ENCODE data around the gene HSD17B2. TPM values are rescaled to one million over a fixed set of nuclear protein-coding genes. Genes with fewer than 3 reads are reported as not detected.

The HSD17B2 gene
- total RNA-seq, 1 donor from 2014 or later = 10.4 TPM

- DNase-seq (ENCODE audit: low spot score) = no peak
Observed at GRCh38 chr16:82019535-82019934, 15.5 kb upstream of the HSD17B2 start.

GRCh38 chr16:82020051-82020450, 15.0 kb upstream of the HSD17B2 start:
- DNase-seq (ENCODE audit: low spot score) = no peak

DNA sequence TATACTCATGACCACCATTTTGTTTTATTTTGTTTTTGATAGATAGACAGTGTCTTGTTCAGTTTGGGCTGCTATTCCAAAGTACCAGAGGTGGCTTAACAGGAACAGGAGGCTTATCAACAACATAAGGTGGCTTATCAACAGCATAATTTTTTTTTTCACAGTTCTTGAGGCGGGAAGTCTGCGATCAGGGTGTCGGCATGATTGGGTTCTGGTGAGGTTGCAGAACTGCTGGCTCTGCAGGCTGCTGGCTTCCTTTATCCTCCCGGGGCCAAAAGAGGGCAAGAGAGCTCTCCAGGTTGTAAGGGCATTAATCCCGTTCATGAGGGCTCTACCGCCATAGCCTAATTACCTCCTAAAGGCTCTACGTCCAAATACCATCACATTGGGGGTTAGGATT, 11.8 kb upstream of the HSD17B2 start:
- no peak for DNase-seq (ENCODE audit: low spot score)

- DNase-seq (ENCODE audit: low spot score) = no peak
Observed at GRCh38 chr16:82024316-82024715, 10.7 kb upstream of the HSD17B2 start.

DNA sequence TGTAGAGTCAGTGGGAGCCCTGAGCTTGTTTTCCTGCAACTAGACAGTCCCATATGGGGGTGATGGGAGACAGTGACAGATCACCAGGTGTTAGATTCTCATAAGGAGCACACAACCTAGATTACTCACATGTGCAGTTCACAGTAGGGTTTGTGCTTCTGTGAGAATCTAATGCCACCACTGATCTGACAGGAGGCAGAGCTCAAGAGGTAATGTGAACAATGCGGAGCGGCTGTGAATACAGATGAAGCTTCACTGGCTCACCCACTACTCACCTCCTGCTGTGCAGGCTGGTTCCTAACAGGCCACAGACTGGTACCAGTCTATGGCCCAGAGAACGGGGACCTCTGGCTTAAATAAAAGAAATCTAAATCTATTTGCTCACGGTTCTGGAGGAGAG, 10.2 kb upstream of the HSD17B2 start:
- no peak for DNase-seq (ENCODE audit: low spot score)

DNA sequence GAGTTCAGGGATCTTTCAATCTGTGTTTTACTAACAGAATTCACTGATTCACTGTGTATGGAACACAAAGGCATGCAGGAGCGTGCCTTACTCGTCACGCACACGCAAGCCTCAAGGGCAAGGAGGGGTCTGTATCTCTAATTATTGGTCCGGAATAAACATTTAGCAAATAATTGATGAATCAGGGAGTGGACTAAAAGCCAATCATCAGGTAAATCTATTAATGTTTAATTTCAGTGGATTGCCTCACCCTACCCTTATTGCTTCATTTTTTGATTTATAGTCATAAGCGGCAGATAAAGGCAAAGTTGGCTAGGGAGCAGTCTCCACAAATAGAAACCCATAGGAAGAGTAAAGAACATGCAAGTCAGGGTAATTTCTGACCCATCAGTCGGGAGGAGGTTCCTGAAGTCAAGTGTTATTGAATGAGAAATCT, 7.4 kb upstream of the HSD17B2 start:
- no peak for DNase-seq (ENCODE audit: low spot score)

- peak; percentile 79 for DNase-seq (ENCODE audit: low spot score)
Observed at GRCh38 chr16:82031116-82032084, 3.7 kb upstream of the HSD17B2 start.

GRCh38 chr16:82033006-82033405, 2.0 kb upstream of the HSD17B2 start:
- DNase-seq (ENCODE audit: low spot score) = no peak

GRCh38 chr16:82033683-82034300, 1.3 kb upstream of the HSD17B2 start:
- DNase-seq (ENCODE audit: low spot score) = no peak

- DNase-seq (ENCODE audit: low spot score) = no peak
Observed at GRCh38 chr16:82037251-82037650, 2.2 kb downstream of the HSD17B2 start.

GRCh38 chr16:82037666-82038065, 2.6 kb downstream of the HSD17B2 start:
- DNase-seq (ENCODE audit: low spot score) = peak; percentile 68

DNA sequence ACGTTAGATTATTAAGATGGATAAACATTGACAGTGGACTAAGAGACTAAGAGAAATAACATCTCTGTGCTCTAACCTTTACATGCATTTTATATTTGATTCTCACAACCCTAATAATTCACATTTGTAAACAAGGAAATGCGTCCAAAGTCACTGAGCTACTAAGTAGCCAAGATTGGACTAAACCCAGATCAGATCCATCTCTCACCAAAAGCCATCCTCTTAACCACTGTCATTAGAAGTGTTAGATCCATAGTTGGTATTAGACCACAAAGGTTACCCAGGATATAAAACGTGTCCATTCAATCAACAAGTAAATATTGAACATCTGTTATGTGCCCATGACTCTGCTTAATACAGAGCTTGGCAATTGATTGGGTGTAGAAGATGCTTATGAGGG, 5.2 kb downstream of the HSD17B2 start:
- DNase-seq (ENCODE audit: low spot score) = no peak

DNA sequence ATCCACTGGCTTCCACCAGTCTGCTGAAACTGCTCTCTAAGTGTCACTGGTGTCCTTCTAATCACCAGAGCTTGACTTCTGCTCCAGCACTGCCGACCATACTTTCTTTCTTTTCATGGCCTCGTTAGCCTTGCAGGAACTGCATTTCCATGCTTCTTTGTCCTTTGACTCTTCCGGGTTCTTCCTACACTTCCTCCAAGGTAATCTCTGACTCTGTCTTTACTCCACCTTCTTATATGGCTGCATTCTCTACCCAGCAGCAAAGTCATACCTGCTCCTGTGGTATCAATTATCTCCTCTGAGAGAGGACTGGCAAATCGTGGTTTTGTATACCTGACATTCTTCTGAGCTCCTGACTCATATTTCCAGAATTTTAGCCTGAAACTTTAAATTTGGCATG, 6.5 kb downstream of the HSD17B2 start:
- no peak for DNase-seq (ENCODE audit: low spot score)

GRCh38 chr16:82042144-82042543, 7.1 kb downstream of the HSD17B2 start:
- no peak for DNase-seq (ENCODE audit: low spot score)

- DNase-seq (ENCODE audit: low spot score) = peak; percentile 25
Observed at GRCh38 chr16:82042846-82043245, 7.8 kb downstream of the HSD17B2 start.

DNA sequence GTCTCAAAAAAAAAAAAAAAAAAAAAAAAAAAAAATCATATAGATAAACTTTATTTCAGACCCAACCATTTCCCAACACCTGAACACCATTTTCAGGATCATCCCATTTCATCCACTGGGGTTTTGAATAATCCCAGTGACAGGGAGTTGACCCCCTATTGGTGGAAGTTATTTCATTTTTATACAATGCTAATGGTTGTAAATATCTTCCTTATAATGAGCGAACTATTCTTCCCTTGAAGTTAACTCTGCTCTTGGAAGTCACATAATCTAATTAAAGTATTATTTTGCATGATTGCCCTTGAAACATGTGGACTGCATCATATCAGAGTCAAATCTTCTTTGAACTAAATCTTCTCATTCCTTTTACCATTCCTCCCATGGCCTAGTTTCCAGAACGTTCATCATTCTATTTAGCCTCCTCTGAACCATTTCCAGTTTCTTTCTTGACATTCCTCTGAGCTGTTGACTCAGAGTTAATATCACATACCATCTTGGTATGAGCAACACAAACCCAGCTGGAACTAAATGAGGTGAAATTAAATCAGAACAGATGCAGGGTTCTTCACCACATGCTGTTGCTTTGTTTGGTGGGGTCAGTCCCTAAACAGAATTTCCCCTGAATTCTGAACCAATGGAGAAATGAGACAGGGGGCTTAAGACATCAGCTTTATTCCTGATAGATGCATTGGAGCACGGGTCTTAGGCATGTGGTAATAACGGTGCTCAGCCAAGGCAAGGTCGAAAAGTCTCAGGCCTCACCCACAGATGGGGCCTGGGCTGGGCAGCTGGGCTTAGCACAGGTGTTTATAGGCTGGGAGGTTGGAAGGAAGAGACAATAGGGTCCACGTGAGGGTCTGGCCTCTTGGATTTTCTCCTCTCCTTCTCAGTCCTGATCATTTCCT, 8.9 kb downstream of the HSD17B2 start:
- peak; percentile 92 for DNase-seq (ENCODE audit: low spot score)

DNA sequence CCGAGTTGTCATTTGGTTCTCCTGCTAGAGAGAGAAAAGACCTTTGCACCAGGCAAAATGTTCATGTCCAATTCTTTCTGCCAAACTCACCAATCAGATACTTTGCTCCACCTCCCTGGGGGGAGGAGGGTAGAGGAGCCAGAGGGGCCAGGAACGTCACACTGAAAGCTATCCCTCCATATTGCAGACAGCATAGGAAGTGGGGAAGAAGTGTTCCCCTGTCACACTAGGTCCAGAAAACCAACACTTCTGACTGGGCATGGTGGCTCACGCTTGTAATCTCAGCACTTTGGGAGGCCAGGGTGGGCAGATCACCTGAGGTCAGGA, 9.5 kb downstream of the HSD17B2 start:
- no peak for DNase-seq (ENCODE audit: low spot score)

GRCh38 chr16:82045465-82045864, 10.4 kb downstream of the HSD17B2 start:
- no peak for DNase-seq (ENCODE audit: low spot score)

- DNase-seq (ENCODE audit: low spot score) = no peak
Observed at GRCh38 chr16:82046541-82046940, 11.5 kb downstream of the HSD17B2 start.

- no peak for DNase-seq (ENCODE audit: low spot score)
Observed at GRCh38 chr16:82046941-82047340, 11.9 kb downstream of the HSD17B2 start.

- DNase-seq (ENCODE audit: low spot score) = no peak
Observed at GRCh38 chr16:82047374-82047773, 12.3 kb downstream of the HSD17B2 start.

DNA sequence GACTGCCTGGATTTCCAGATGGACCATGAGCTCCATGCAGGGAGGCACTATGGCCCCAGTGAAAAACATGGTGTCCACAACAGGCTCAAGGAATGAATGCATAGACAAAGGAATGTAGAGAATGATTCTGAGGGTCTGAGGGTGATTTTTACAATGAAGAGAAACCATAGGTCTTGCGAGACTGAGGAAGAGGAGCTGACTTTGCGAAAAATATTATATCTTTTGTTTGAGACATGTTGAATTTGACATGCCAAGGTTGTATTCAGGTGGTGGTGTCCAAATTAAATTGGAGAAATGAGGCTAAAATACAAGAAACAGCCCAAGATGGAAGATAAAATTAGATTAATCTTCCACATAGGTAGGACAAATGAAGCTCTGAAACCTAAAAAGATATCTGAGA, 12.7 kb downstream of the HSD17B2 start:
- DNase-seq (ENCODE audit: low spot score) = no peak
